AG04450 (cell line): ENCODE data around the gene OS9. TPM values are rescaled to one million over a fixed set of nuclear protein-coding genes. Genes with fewer than 3 reads are reported as not detected.
"Not testable (repeated sequence)": the region's sequence is repeated elsewhere in the genome, so short reads cannot be mapped to it uniquely, and the experiment has no call there.

Experiments used
- CTCF ChIA-PET: fragments of 300-600, 350-600 bp; formaldehyde crosslinking; extraction: SDS; loops from one replicate; lab custom pipeline; 2022; ENCODE audit warnings: antibody characterized with exemption, inconsistent platforms; lab: Charles Lee
- POLR2A ChIA-PET: fragments of 350-600 bp; formaldehyde crosslinking; extraction: SDS; loops from one replicate; lab custom pipeline; 2021; ENCODE audit warnings: antibody characterized with exemption, inconsistent platforms; lab: Yijun Ruan, JAX
- DNase-seq: peaks from one replicate; pipeline ENCODE4 v3.0.0-alpha.2; 2011; ENCODE audit warnings: low read depth, low spot score
- H3K27ac ChIP-seq: one replicate; pipeline ENCODE4 v1.5.1; 2012; ENCODE audit warnings: low read depth, low read length, control low read depth
- H3K27me3 ChIP-seq: one replicate; pipeline ENCODE4 v1.6.0; 2012; ENCODE audit warnings: low read length; ENCODE audit not compliant: control insufficient read depth, insufficient read depth
- H3K4me3 ChIP-seq: 2 replicates; pipeline ENCODE4 v1.5.1; 2011; ENCODE audit warnings: mild to moderate bottlenecking, low read depth, low read length, control low read depth
- H3K9me3 ChIP-seq: 2 replicates; pipeline ENCODE4 v1.5.1; 2012; ENCODE audit warnings: low read length; ENCODE audit not compliant: control insufficient read depth, insufficient read depth
- polyA plus RNA-seq: library from polyadenylated mRNA; depleted of rRNA; stranded (reverse); fragments of >200 nt; gene quantifications from 2 replicates; pipeline ENCODE4 v1.2.3, GENCODE V29; 2011
- TF ChIP-seq, protein P1 (sequence below): IDR thresholded peaks from 2 replicates; pipeline ENCODE4 v1.5.1; 2011; ENCODE audit warnings: low read depth, low read length, control low read depth, inconsistent platforms

OS9 gene
- polyA plus RNA-seq, 1 experiment, result 310 TPM

DNA sequence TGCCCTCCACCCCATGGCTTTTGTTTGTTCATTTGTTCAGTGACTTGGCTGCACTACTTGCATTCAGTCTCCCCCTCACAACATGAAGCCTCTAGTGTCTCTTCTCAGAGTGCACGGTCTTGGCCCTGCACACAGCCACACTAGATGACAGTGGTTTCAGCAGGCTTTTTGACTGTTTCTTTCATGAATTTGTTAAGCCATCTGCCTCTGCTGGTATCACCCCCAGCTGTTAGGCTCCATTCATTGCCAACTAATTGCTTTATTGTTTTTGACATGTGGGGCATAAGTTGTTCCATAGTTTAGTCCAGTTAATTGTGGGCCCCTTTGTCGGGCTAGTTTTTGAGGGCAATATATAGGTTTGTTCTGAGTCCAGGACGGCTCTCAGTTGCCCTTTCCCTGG is 18.8 kb downstream of the OS9 start:
- POLR2A ChIA-PET, result no interaction called here
- CTCF ChIA-PET, result interaction anchor here (2.7 kb wide), 1 partner anchor 14 kb away, joined by 15 read pairs; no protein-coding TSS in a partner anchor
- no peak for DNase-seq

DNA sequence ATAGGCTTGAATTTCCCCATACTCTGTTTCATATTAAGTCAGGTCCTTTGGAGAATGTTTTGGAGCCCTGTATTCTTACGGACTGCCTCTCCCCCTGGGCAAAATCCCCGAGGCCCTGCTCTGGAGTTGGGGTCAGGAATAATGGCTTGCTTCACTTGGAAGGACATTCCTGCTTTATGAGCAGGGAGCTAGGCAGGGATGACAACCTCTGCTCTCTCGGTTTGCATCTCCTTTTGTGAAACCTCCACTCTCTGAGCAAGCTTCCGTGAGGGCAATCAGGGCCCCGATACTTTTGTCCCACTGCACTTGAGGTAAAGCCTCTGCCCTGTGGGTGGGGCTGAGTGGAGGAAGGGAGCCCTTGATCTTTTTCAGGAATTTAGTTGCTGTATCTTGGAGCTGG is 19.3 kb downstream of the OS9 start:
- TF ChIP-seq, protein P1, sequence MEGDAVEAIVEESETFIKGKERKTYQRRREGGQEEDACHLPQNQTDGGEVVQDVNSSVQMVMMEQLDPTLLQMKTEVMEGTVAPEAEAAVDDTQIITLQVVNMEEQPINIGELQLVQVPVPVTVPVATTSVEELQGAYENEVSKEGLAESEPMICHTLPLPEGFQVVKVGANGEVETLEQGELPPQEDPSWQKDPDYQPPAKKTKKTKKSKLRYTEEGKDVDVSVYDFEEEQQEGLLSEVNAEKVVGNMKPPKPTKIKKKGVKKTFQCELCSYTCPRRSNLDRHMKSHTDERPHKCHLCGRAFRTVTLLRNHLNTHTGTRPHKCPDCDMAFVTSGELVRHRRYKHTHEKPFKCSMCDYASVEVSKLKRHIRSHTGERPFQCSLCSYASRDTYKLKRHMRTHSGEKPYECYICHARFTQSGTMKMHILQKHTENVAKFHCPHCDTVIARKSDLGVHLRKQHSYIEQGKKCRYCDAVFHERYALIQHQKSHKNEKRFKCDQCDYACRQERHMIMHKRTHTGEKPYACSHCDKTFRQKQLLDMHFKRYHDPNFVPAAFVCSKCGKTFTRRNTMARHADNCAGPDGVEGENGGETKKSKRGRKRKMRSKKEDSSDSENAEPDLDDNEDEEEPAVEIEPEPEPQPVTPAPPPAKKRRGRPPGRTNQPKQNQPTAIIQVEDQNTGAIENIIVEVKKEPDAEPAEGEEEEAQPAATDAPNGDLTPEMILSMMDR, result no peak
- CTCF ChIA-PET, result interaction anchor here (1.6 to 2.7 kb wide), 2 partner anchors 13 to 130 kb away, joined by 5 to 15 read pairs; no protein-coding TSS in a partner anchor
- no peaks in the 10 kb centered on the region for H3K9me3 ChIP-seq
- no peaks in the 10 kb centered on the region for H3K27me3 ChIP-seq
- H3K27ac ChIP-seq, result no peak overlapping the region
- POLR2A ChIA-PET, result no interaction called here
- no peak for DNase-seq
- H3K4me3 ChIP-seq, result no peak overlapping the region

More for the DNA sequence above, 18.8 kb downstream of the OS9 start:
- Histone ChIP-seq H3K4me3 (no peak overlapping the region), H3K9me3 (no peaks in the 10 kb centered on the region), H3K27me3 (no peaks in the 10 kb centered on the region), H3K27ac (no peak overlapping the region)
- TF ChIP-seq, protein P1, result no peak

DNA sequence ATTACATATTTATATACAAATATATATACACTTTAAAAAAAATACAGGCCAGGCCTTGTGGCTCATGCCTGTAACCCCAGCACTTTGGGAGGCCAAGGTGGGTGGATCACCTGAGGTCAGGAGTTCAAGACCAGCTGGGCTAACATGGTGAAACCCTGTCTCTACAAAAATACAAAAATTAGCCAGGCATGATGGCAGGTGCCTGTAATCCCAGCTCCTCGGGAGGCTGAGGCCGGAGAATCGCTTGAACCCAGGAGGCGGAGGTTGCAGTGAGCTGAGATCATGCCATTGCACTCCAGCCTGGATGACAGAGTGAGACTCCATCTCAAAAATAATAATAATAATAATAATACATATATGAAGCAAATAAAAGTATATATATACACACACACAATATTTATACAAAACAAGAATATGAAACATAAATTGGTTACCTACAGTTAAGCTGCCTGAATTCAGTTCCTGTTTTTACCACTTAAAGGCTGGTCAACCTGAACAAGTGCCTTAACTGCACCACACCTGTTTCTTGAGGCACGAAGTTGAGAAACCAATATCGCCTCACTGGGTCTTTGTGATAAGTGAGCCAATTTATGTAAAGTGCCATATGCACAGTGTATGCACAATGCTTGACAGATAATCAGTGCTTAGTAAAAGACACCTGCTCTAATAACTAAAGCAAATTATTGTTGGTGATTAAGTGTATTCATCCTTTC is 21.3 kb downstream of the OS9 start:
- H3K27ac ChIP-seq, DNase-seq, POLR2A ChIA-PET, H3K9me3 ChIP-seq, H3K4me3 ChIP-seq, H3K27me3 ChIP-seq: not testable (repeated sequence)
- CTCF ChIA-PET, result interaction anchor here (0.7 to 0.9 kb wide), 2 partner anchors 11 to 393 kb away, joined by 3 to 7 read pairs; no protein-coding TSS in a partner anchor

DNA sequence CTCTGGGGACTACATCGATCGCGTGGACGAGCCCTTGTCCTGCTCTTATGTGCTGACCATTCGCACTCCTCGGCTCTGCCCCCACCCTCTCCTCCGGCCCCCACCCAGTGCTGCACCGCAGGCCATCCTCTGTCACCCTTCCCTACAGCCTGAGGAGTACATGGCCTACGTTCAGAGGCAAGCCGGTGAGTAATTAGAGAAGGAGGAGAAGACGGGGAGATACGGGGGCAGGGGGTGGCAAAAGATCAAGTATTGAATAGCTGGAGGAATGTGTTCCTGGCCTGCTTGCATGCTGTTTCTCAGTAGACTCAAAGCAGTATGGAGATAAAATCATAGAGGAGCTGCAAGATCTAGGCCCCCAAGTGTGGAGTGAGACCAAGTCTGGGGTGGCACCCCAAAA is 21.9 kb downstream of the OS9 start:
- POLR2A ChIA-PET, result no interaction called here
- TF ChIP-seq, protein P1, result no peak
- Histone ChIP-seq H3K27ac (no peak overlapping the region), H3K4me3 (no peak overlapping the region), H3K9me3 (no peaks in the 10 kb centered on the region), H3K27me3 (no peaks in the 10 kb centered on the region)
- DNase-seq, result no peak
- CTCF ChIA-PET, result interaction anchor here (0.7 to 0.9 kb wide), 2 partner anchors 11 to 394 kb away, joined by 3 to 7 read pairs; no protein-coding TSS in a partner anchor

DNA sequence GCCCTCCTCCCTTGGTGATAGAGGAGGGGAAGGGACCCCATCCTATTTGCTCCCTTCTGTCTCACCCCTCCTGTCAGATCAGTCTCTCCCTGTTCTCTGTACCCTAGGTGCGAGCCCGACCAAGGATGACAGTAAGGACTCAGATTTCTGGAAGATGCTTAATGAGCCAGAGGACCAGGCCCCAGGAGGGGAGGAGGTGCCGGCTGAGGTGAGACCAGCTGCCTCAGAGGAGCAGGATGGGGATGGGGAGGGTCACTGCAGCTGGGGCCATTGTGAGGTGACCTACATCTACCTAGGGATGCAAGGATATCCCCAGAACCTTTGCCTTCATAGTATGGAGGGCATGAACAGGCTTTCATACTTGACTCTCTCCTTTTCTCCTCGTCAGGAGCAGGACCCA is 22.4 kb downstream of the OS9 start:
- TF ChIP-seq, protein P1, result no peak
- Histone ChIP-seq H3K9me3 (no peaks in the 10 kb centered on the region), H3K27me3 (no peaks in the 10 kb centered on the region), H3K4me3 (no peak overlapping the region), H3K27ac (no peak overlapping the region)
- ChIA-PET POLR2A (no interaction called here), CTCF (interaction anchor here (0.6 to 0.7 kb wide), 2 partner anchors 394 to 588 kb away, joined by 3 to 7 read pairs; no protein-coding TSS in a partner anchor)
- DNase-seq, result no peak
